ENCODE results near the gene KLHL6. TPM values are rescaled to one million over a fixed set of nuclear protein-coding genes. Genes with fewer than 3 reads are reported as not detected.

The KLHL6 gene
- total and polyA plus RNA-seq, 2 of the 8 experiments (the other 6 are each of a cell fraction or from before 2014, with no cell fraction given), result 0.05 TPM; not detected in 1

- DNase-seq (ENCODE audit: low read depth in 1 of 2, low spot score in 2 of 2), result no peak
- no peaks in the 10 kb centered on the region; a peak in 1 of 7 replicates for H3K27me3 ChIP-seq (replicated peaks in 1 of 4; ENCODE audit: control insufficient read depth in 3 of 4, extremely low read depth in 1 of 4, insufficient read depth in 3 of 4, low read length in 3 of 4)
Observed at GRCh38 chr3:183497313-183497712, 58.2 kb downstream of the KLHL6 start.

More at GRCh38 chr3:183497313-183497712, 58.2 kb downstream of the KLHL6 start:
- Histone ChIP-seq H3K36me3 (ENCODE audit: control insufficient read depth in 2 of 4, insufficient read depth in 4 of 4, low read length in 3 of 4) (no peaks in the 10 kb centered on the region), H3K79me2 (ENCODE audit: control insufficient read depth in 1 of 2, insufficient read depth in 2 of 2, low read length in 2 of 2) (no peaks in the 10 kb centered on the region), H2BK12ac (ENCODE audit: low read depth, low read length) (no peak overlapping the region), H4K91ac (replicated peaks; ENCODE audit: insufficient read length, low read length) (no peak overlapping the region), H2BK5ac (ENCODE audit: low read depth, low read length) (no peak overlapping the region), H4K8ac (ENCODE audit: extremely low read depth, insufficient read depth, low read length) (no peak overlapping the region), H3K23me2 (ENCODE audit: low read depth, low read length) (no peaks in the 10 kb centered on the region), H3K23ac (ENCODE audit: insufficient read length) (no peak overlapping the region), H2BK20ac (ENCODE audit: low read length) (no peak overlapping the region), H4K20me1 (replicated peaks in 1 of 2; ENCODE audit: control insufficient read depth in 1 of 2, insufficient read depth in 2 of 2, low read length in 2 of 2) (no peaks in the 10 kb centered on the region), H3K56ac (replicated peaks; ENCODE audit: insufficient read length, low read depth, low read length) (no peak overlapping the region), H3K14ac (ENCODE audit: insufficient read length) (no peak overlapping the region), H3K18ac (ENCODE audit: extremely low read depth, low read length) (no peak overlapping the region), H4K5ac (ENCODE audit: insufficient read length, low read depth, low read length) (no peak overlapping the region), H3K27ac (ENCODE audit: low read depth, low read length) (no peak overlapping the region), H3K9me3 (ENCODE audit: insufficient read depth in 2 of 2, low read depth in 1 of 2, low read length in 1 of 2) (no peaks in the 10 kb centered on the region), H3K4me1 (replicated peaks in 1 of 4; ENCODE audit: control insufficient read depth in 3 of 4, insufficient read depth in 4 of 4, low read length in 3 of 4) (no peaks in the 10 kb centered on the region; a peak in 1 of 7 replicates), H3K79me1 (ENCODE audit: low read depth, low read length) (no peaks in the 10 kb centered on the region), H3K9ac (replicated peaks in 1 of 4; ENCODE audit: extremely low read depth in 1 of 4, low read depth in 3 of 4, low read length in 3 of 4) (no peak overlapping the region), H2AFZ (ENCODE audit: low read length) (peak overlapping the region; percentile 49; the same call in 1 of the 2 replicates), H3K4ac (replicated peaks; ENCODE audit: insufficient read length, low read depth, low read length) (no peak overlapping the region), H3K4me2 (ENCODE audit: insufficient read depth in 1 of 2, low read depth in 2 of 2, low read length in 2 of 2) (no peak overlapping the region), H2BK120ac (replicated peaks; ENCODE audit: low read depth, low read length) (no peak overlapping the region), H3K4me3 (ENCODE audit: extremely low read depth in 1 of 4, insufficient read depth in 2 of 4, low read depth in 3 of 4, low read length in 4 of 4) (no peak overlapping the region), H2AK5ac (ENCODE audit: low read depth, low read length) (no peak overlapping the region), H2BK15ac (ENCODE audit: low read length) (no peak overlapping the region)
- 73% methylated on average over 3 of the region's 3 CpGs; no CpG with 5 or more reads in 1 of the 2 experiments for WGBS, 2 experiments (ENCODE audit: extremely low coverage in 1 of 2, insufficient coverage in 1 of 2, insufficient read length in 1 of 2, insufficient replicate concordance in 2 of 2, low coverage in 1 of 2, low lambda C conversion rate in 2 of 2, missing lambda C conversion rate in 1 of 2)
- TF ChIP-seq SIX5 (IDR thresholded peaks at IDR 0.05; ENCODE audit: low read depth, low read length), result peak; percentile 42; the same call in 1 of the 2 replicates
- TF ChIP-seq SP1 (IDR thresholded peaks at IDR 0.05; ENCODE audit: low read depth, low read length), result no peak
- TF ChIP-seq USF2 (IDR thresholded peaks at IDR 0.05; ENCODE audit: low read length), result peak; percentile 59
- no peak for TF ChIP-seq CBX8 (IDR thresholded peaks at IDR 0.05; ENCODE audit: borderline replicate concordance, low read depth, low read length)
- no peak for TF ChIP-seq POU5F1 (IDR thresholded peaks at IDR 0.05; ENCODE audit: low read depth, low read length)
- TF ChIP-seq SP2 (IDR thresholded peaks at IDR 0.05; ENCODE audit: low read length), result no peak
- ChIA-PET CTCF (ENCODE audit: partially characterized antibody) (interaction anchor here (0.7 to 4.3 kb wide), 5 partner anchors 18 to 269 kb away, joined by 3 to 19 read pairs (median 4); no protein-coding TSS in a partner anchor), POLR2A (ENCODE audit: partially characterized antibody) (interaction anchor here (0.9 to 1.9 kb wide), 2 partner anchors 10 to 19 kb away, joined by 3 to 8 read pairs; no protein-coding TSS in a partner anchor)
- peak; percentile 36 for FAIRE-seq
